Lower leg skin (tissue), 3 donors: ENCODE results near the gene CUZD1.

Experiments
- CTCF ChIP-seq, 3 donors: fragments of 450-650 bp; IDR thresholded peaks; one replicate each; pipeline ENCODE4 v1.5.1; 2016; ENCODE audit warnings: antibody characterized with exemption in 3 of 3, mild to moderate bottlenecking in 3 of 3, moderate library complexity in 2 of 3
- POLR2A ChIP-seq, 2 donors: fragments of 450-650 bp; IDR thresholded peaks; one replicate each; pipeline ENCODE4 v1.6.1; 2016 to 2017; ENCODE audit warnings: antibody characterized with exemption in 2 of 2, mild to moderate bottlenecking in 1 of 2, moderate library complexity in 1 of 2

GRCh38 chr10:122849090-122849489, 3.4 kb upstream of the CUZD1 start:
- no peak for TF ChIP-seq CTCF (IDR thresholded peaks at IDR 0.05)
- TF ChIP-seq POLR2A (IDR thresholded peaks at IDR 0.05), result no peak
